ENCODE data around the gene TMEM163. TPM values are rescaled to one million over a fixed set of nuclear protein-coding genes. Genes with fewer than 3 reads are reported as not detected.
A peak's percentile ranks its signal among the peaks of the same experiment; 100 is the strongest.
"Not testable (repeated sequence)": the region's sequence is repeated elsewhere in the genome, so short reads cannot be mapped to it uniquely, and the experiment has no call there.

TMEM163 gene
- total RNA-seq, 6 experiments from 2014 or later, result 0.06 to 0.20 (median 0.07) TPM; not detected in 3

- Histone ChIP-seq H3K9me3 (no peaks in the 10 kb centered on the region), H3K36me3 (no peaks in the 10 kb centered on the region), H3K27me3 (no peaks in the 10 kb centered on the region), H3K27ac (no peak overlapping the region), H3K4me1 (no peaks in the 10 kb centered on the region), H3K4me3 (no peak overlapping the region)
- intact Hi-C loops (cut with DNase I), result no loop called here
- no peak for ATAC-seq
- TF ChIP-seq POLR2A (IDR thresholded peaks at IDR 0.05), result no peak
- TF ChIP-seq, protein P1, sequence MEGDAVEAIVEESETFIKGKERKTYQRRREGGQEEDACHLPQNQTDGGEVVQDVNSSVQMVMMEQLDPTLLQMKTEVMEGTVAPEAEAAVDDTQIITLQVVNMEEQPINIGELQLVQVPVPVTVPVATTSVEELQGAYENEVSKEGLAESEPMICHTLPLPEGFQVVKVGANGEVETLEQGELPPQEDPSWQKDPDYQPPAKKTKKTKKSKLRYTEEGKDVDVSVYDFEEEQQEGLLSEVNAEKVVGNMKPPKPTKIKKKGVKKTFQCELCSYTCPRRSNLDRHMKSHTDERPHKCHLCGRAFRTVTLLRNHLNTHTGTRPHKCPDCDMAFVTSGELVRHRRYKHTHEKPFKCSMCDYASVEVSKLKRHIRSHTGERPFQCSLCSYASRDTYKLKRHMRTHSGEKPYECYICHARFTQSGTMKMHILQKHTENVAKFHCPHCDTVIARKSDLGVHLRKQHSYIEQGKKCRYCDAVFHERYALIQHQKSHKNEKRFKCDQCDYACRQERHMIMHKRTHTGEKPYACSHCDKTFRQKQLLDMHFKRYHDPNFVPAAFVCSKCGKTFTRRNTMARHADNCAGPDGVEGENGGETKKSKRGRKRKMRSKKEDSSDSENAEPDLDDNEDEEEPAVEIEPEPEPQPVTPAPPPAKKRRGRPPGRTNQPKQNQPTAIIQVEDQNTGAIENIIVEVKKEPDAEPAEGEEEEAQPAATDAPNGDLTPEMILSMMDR (IDR thresholded peaks at IDR 0.05), result no peak
- DNase-seq, result no peak
- 74% methylated on average over 4 of the region's 4 CpGs for WGBS (ENCODE audit: insufficient coverage, low coverage, low lambda C conversion rate, missing lambda C conversion rate)
Observed at GRCh38 chr2:134512734-134513464, 205.9 kb downstream of the TMEM163 start.

GRCh38 chr2:134508391-134508790 lies 210.4 kb downstream of the TMEM163 start:
- no peak overlapping the region for H3K27ac ChIP-seq

DNA sequence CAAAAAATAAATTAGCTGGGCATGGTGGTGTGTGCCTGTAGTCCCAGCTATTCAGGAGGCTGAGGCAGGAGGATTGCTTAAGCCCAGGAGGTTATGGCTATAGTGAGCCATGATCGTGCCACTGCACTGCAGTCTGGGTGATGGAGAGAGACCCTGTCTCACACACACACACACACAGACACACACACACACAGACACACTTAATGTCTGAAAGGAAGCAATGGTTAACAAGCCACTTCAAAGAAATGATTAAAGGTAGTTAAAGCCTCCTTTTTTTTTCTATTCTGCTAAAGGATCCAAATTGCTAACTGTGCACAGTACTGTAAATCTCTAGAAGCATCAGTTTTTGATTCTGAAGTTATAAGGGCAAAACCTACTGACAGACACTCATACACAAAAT lies 211.1 kb downstream of the TMEM163 start:
- Histone ChIP-seq H3K4me1 (no peaks in the 10 kb centered on the region), H3K27me3 (no peaks in the 10 kb centered on the region), H3K27ac (no peak overlapping the region), H3K4me3 (no peak overlapping the region), H3K36me3 (no peaks in the 10 kb centered on the region), H3K9me3 (no peaks in the 10 kb centered on the region)
- ATAC-seq (no peak), DNase-seq (no peak)
- intact Hi-C loops (cut with DNase I), result no loop called here
- TF ChIP-seq POLR2A (IDR thresholded peaks at IDR 0.05), result no peak
- TF ChIP-seq, protein P1 (IDR thresholded peaks at IDR 0.05), result no peak
- WGBS (ENCODE audit: insufficient coverage, low coverage, low lambda C conversion rate, missing lambda C conversion rate), result no CpG with 5 or more reads among the region's 1 CpG

More at GRCh38 chr2:134508391-134508790, 210.4 kb downstream of the TMEM163 start:
- 51% methylated on average over 4 of the region's 4 CpGs for WGBS (ENCODE audit: insufficient coverage, low coverage, low lambda C conversion rate, missing lambda C conversion rate)
- Histone ChIP-seq H3K9me3 (no peaks in the 10 kb centered on the region), H3K4me1 (no peaks in the 10 kb centered on the region), H3K27me3 (no peaks in the 10 kb centered on the region), H3K36me3 (no peaks in the 10 kb centered on the region), H3K4me3 (no peak overlapping the region)
- ATAC-seq, result no peak
- intact Hi-C loops (cut with DNase I), result no loop called here
- peak in 1 of 3 donors; percentile 3 for DNase-seq
- TF ChIP-seq POLR2A (IDR thresholded peaks at IDR 0.05), result no peak
- TF ChIP-seq, protein P1 (IDR thresholded peaks at IDR 0.05), result no peak

DNA sequence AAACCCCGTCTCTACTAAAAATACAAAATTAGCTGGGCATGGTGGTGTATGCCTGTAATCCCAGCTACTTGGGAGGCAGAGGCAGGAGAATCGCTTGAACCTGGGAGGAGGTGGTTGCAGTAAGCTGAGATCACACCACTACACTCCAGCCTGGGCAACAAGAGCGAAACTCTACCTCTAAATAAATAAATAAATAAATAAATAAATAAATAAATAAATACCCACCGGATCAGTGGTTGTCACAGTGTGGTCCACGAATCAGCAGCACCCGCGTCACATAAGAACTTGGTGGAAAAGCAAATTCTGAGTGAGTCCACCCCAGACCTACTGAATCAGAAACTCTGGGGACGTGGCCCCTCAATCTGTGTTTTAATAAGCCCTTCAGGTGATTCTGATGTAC lies 211.6 kb downstream of the TMEM163 start:
- H3K27ac ChIP-seq; H3K27me3 ChIP-seq; H3K4me1 ChIP-seq; H3K36me3 ChIP-seq; ATAC-seq; H3K4me3 ChIP-seq; H3K9me3 ChIP-seq; intact Hi-C loops (cut with DNase I): not testable (repeated sequence)
- peak in 1 of 3 donors; percentile 9 for DNase-seq
- WGBS (ENCODE audit: insufficient coverage, low coverage, low lambda C conversion rate, missing lambda C conversion rate), result 85% methylated on average over 6 of the region's 8 CpGs

DNA sequence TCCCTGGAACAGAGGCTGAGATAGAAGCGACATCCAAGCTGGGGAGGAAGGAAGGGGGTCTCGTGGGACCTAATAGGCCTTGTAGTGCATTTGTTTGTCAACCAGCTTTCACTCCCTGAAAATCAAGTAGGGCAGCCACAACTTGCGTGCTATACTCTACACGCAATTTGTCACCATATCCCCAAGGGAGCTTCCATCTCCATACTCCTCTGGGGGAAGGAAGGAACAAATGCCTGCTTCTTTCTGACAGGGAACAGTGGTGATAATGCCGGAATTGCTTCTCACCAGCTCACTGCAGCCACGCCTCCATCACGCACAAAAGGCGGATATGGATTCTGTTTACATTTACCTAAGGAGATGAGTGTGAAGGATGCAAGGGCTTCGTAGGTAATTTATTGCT lies 213.4 kb downstream of the TMEM163 start:
- Histone ChIP-seq H3K4me1 (no peaks in the 10 kb centered on the region), H3K4me3 (no peak overlapping the region), H3K27me3 (no peaks in the 10 kb centered on the region), H3K9me3 (no peaks in the 10 kb centered on the region), H3K27ac (no peak overlapping the region), H3K36me3 (no peaks in the 10 kb centered on the region)
- DNase-seq (peak in 1 of 3 donors; percentile 18), ATAC-seq (no peak)
- WGBS (ENCODE audit: insufficient coverage, low coverage, low lambda C conversion rate, missing lambda C conversion rate), result 72% methylated on average over 9 of the region's 9 CpGs
- no peak for TF ChIP-seq POLR2A (IDR thresholded peaks at IDR 0.05)
- TF ChIP-seq, protein P1 (IDR thresholded peaks at IDR 0.05), result no peak
- intact Hi-C loops (cut with DNase I), result no loop called here
